GM23248 (cell line): Measurements from ENCODE around the gene FAT1. TPM values are rescaled to one million over a fixed set of nuclear protein-coding genes. Genes with fewer than 3 reads are reported as not detected.

Source experiments
- DNase-seq: peaks from one replicate; pipeline ENCODE4 v3.0.0-alpha.2; 2015
- H2AFZ ChIP-seq: fragments of 200-600 bp; sonication (generic); 2 replicates; pipeline ENCODE4 v1.6.1; 2016; ENCODE audit warnings: antibody characterized with exemption
- H3F3A ChIP-seq: fragments of 200-600 bp; sonication (generic); 2 replicates; pipeline ENCODE4 v1.6.1; 2016; ENCODE audit warnings: mild to moderate bottlenecking, antibody characterized with exemption, mixed run types; ENCODE audit not compliant: insufficient read depth
- H3K27ac ChIP-seq: fragments of 200-600 bp; sonication (generic); 2 replicates; pipeline ENCODE4 v1.5.1; 2016; ENCODE audit warnings: mild to moderate bottlenecking
- H3K27me3 ChIP-seq: fragments of 200-600 bp; sonication (generic); replicated peaks from 2 replicates; pipeline ENCODE4 v1.6.1; 2016; ENCODE audit warnings: mild to moderate bottlenecking; ENCODE audit not compliant: insufficient read depth
- H3K36me3 ChIP-seq: fragments of 200-600 bp; sonication (generic); 2 replicates; pipeline ENCODE4 v1.6.1; 2016; ENCODE audit warnings: low read depth, mild to moderate bottlenecking
- H3K4me1 ChIP-seq: fragments of 200-600 bp; sonication (generic); 2 replicates; pipeline ENCODE4 v1.6.1; 2016; ENCODE audit warnings: mild to moderate bottlenecking; ENCODE audit not compliant: insufficient read depth
- H3K4me2 ChIP-seq: fragments of 200-600 bp; sonication (generic); one replicate; pipeline ENCODE4 v1.6.1; 2016; ENCODE audit warnings: mild to moderate bottlenecking; ENCODE audit not compliant: unreplicated experiment
- H3K4me3 ChIP-seq: fragments of 200-600 bp; sonication (generic); 2 replicates; pipeline ENCODE4 v1.5.1; 2016; ENCODE audit warnings: mild to moderate bottlenecking
- H3K79me2 ChIP-seq: fragments of 200-600 bp; sonication (generic); 2 replicates; pipeline ENCODE4 v1.6.1; 2016; ENCODE audit warnings: mild to moderate bottlenecking; ENCODE audit not compliant: insufficient read depth
- H3K9ac ChIP-seq: fragments of 200-600 bp; sonication (generic); 2 replicates; pipeline ENCODE4 v1.6.1; 2016; ENCODE audit warnings: mild to moderate bottlenecking
- H3K9me2 ChIP-seq: fragments of 200-600 bp; sonication (generic); 2 replicates; pipeline ENCODE4 v1.6.1; 2016; ENCODE audit warnings: mixed run types, mild to moderate bottlenecking, moderate library complexity; ENCODE audit not compliant: insufficient read depth
- H3K9me3 ChIP-seq: fragments of 200-600 bp; sonication (generic); one replicate; pipeline ENCODE4 v1.6.1; 2017; ENCODE audit warnings: low read depth
- H4K20me1 ChIP-seq: fragments of 200-600 bp; sonication (generic); 2 replicates; pipeline ENCODE4 v1.6.0; 2016; ENCODE audit not compliant: insufficient read depth
- EZH2 ChIP-seq: fragments of 200-600 bp; sonication (generic); IDR thresholded peaks from 2 replicates; pipeline ENCODE4 v1.6.1; 2018; ENCODE audit warnings: antibody characterized with exemption, mild to moderate bottlenecking; ENCODE audit not compliant: insufficient read depth, poor library complexity, severe bottlenecking
- EZH2phosphoT487 ChIP-seq: fragments of 200-600 bp; sonication (generic); IDR thresholded peaks from 2 replicates; pipeline ENCODE4 v1.6.1; 2018; ENCODE audit warnings: antibody characterized with exemption, moderate library complexity, mild to moderate bottlenecking, low read depth; ENCODE audit not compliant: insufficient read depth
- WGBS, 2 experiments: methylation state at CpG; one replicate each; pipeline ENCODE4 v1.1.6; 2015 to 2017; ENCODE audit warnings: low lambda C conversion rate in 2 of 2, low coverage in 1 of 2; ENCODE audit errors: missing lambda C conversion rate in 2 of 2; 5-methylcytosine and 5-hydroxymethylcytosine counted together
- in situ Hi-C: fragments of 300-500 bp; cut with MboI; formaldehyde crosslinking; loops from 2 replicates; pipeline ENCODE4 v1.15.0; 2020
- polyA plus RNA-seq: library from polyadenylated mRNA; unstranded; fragments of >200 nt; fragmentation: Nextera tagmentation; extraction: Ambion mirVana; gene quantifications from 2 replicates; pipeline ENCODE4 v1.2.1, GENCODE V29; 2016
- total RNA-seq: library from RNA; depleted of rRNA; stranded (reverse); fragments of >200 nt; shearing (Covaris generic); gene quantifications from 2 replicates; pipeline ENCODE4 v1.2.3, GENCODE V29; 2014

The FAT1 gene
- total and polyA plus RNA-seq, 2 experiments from 2014 or later: 53.3 to 250 TPM

- Histone ChIP-seq H3K27ac (peak overlapping the region; percentile 67), H3K9me2 (no peaks in the 10 kb centered on the region), H3K4me3 (peak overlapping the region; percentile 23; the same call in 1 of the 2 replicates), H3K79me2 (peaks cover 95% of the 10 kb centered on the region), H3K4me2 (peak overlapping the region; percentile 51), H3F3A (peaks cover 12% of the 10 kb centered on the region; the same call in 1 of the 2 replicates), H3K36me3 (no peaks in the 10 kb centered on the region), H3K27me3 (no peaks in the 10 kb centered on the region), H4K20me1 (no peaks in the 10 kb centered on the region; the same call in 1 of the 2 replicates), H3K9me3 (no peaks in the 10 kb centered on the region), H3K4me1 (peaks cover 18% of the 10 kb centered on the region), H2AFZ (no peak overlapping the region), H3K9ac (peak overlapping the region; percentile 45; the same call in 1 of the 2 replicates)
- TF ChIP-seq EZH2 (no peak), EZH2phosphoT487 (no peak)
- WGBS, 2 experiments: 19 to 22% methylated on average over 5 of the region's 5 CpGs
- no peak for DNase-seq
- in situ Hi-C loops: no loop called here
Measured at GRCh38 chr4:186669735-186670134, 53.9 kb downstream of the FAT1 start.

DNA sequence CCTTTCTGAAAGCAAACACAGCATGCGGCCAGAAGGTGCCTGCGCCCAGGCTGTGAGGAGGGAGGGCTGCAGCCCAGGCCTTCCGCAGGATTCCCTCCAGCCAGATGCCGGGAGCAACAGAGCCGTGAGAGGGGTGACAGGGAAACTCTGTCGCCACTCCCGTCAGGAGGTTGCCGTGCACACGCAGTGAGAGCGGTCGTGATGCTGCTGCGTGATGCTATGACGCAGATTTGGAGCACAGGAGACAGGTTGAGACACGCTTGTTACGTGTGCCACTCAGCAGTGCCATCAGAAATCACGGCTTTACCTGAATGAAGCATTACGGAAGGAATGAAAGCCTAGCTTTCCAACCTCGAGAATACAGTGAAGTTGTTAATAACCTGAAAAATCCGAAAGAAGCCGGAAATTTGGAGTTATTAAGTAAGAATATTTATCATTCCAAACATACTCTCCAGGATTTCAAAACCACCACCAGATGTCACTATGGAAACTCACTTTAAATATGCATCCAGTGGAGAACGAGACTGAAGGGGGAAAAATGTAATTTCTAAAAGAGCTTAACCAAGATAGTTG, 54.4 kb downstream of the FAT1 start:
- in situ Hi-C loops: no loop called here
- no peak overlapping the region for H2AFZ ChIP-seq
- H3F3A ChIP-seq: 0 out of 2 replicates have a peak, but pooled peaks cover 7% of the 10 kb centered on the region
- DNase-seq: peak; percentile 75
- H3K4me3 ChIP-seq: peak overlapping the region; percentile 23; the same call in 1 of the 2 replicates
- TF ChIP-seq EZH2phosphoT487 (no peak), EZH2 (no peak)
- H3K9me2 ChIP-seq: no peaks in the 10 kb centered on the region
- H3K9ac ChIP-seq: peak overlapping the region; percentile 45
- peak overlapping the region; percentile 51 for H3K4me2 ChIP-seq
- WGBS, 2 experiments: 45 to 46% methylated on average over 21 of the region's 21 CpGs
- H3K4me1 ChIP-seq: peaks cover 18% of the 10 kb centered on the region
- H3K27ac ChIP-seq: peak overlapping the region; percentile 67
- H3K27me3 ChIP-seq: no peaks in the 10 kb centered on the region
- no peaks in the 10 kb centered on the region for H3K36me3 ChIP-seq
- H4K20me1 ChIP-seq: no peaks in the 10 kb centered on the region; the same call in 1 of the 2 replicates
- H3K9me3 ChIP-seq: no peaks in the 10 kb centered on the region
- peaks cover 95% of the 10 kb centered on the region for H3K79me2 ChIP-seq

GRCh38 chr4:186666750-186667149, 56.9 kb downstream of the FAT1 start:
- Histone ChIP-seq H3K9me3 (no peaks in the 10 kb centered on the region), H2AFZ (no peak overlapping the region), H3K9me2 (no peaks in the 10 kb centered on the region), H3K9ac (no peak overlapping the region), H4K20me1 (no peaks in the 10 kb centered on the region; the same call in 1 of the 2 replicates), H3K36me3 (peaks cover 15% of the 10 kb centered on the region), H3K4me2 (no peak overlapping the region), H3F3A (0 out of 2 replicates have a peak, but pooled peaks cover 4% of the 10 kb centered on the region), H3K79me2 (peaks cover 95% of the 10 kb centered on the region), H3K4me1 (peaks cover 18% of the 10 kb centered on the region), H3K27ac (no peak overlapping the region), H3K27me3 (no peaks in the 10 kb centered on the region), H3K4me3 (no peak overlapping the region)
- in situ Hi-C loops: no loop called here
- no peak for DNase-seq
- no peak for TF ChIP-seq EZH2
- WGBS, 2 experiments: 54 to 61% methylated on average over 3 of the region's 3 CpGs

DNA sequence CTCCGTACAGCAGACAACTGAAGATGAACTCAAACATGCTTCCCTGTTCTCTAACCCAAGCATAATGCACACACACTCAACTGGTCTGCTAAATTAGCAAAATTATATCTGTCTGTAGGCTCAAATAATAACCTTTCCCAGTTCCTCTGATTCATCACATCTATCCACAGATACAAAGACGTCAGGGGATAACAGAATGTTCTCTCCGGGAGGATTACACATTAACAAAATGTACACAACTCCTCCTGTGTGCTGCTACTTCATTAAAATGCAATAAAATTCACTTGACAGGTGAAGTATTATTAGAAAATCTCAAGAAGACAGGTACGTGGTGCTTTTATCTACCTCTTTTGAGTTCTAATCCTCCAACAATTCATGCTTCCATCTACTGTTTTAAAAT, 57.4 kb downstream of the FAT1 start:
- WGBS, 2 experiments: 90% methylated on average over 4 of the region's 4 CpGs
- TF ChIP-seq EZH2phosphoT487 (no peak), EZH2 (no peak)
- Histone ChIP-seq H3K36me3 (peaks cover 15% of the 10 kb centered on the region), H2AFZ (no peak overlapping the region), H3K9ac (no peak overlapping the region), H3K4me1 (peaks cover 18% of the 10 kb centered on the region), H3K9me2 (no peaks in the 10 kb centered on the region), H3K9me3 (no peaks in the 10 kb centered on the region), H3F3A (0 out of 2 replicates have a peak, but pooled peaks cover 4% of the 10 kb centered on the region), H3K27me3 (no peaks in the 10 kb centered on the region), H3K79me2 (peaks cover 91% of the 10 kb centered on the region), H3K4me2 (no peak overlapping the region), H3K4me3 (no peak overlapping the region), H4K20me1 (no peaks in the 10 kb centered on the region; the same call in 1 of the 2 replicates), H3K27ac (no peak overlapping the region)
- DNase-seq: no peak
- in situ Hi-C loops: no loop called here
